NCI-H748 (cell line): ENCODE measurements around the gene PRXL2A.
"Not testable (repeated sequence)": the region's sequence is repeated elsewhere in the genome, so short reads cannot be mapped to it uniquely, and the experiment has no call there.

Experiments
- DNase-seq: peaks from one replicate; lab custom pipeline; 2025; ENCODE audit not compliant: unreplicated experiment; lab: John Stamatoyannopoulos, UW

Gene PRXL2A

DNA sequence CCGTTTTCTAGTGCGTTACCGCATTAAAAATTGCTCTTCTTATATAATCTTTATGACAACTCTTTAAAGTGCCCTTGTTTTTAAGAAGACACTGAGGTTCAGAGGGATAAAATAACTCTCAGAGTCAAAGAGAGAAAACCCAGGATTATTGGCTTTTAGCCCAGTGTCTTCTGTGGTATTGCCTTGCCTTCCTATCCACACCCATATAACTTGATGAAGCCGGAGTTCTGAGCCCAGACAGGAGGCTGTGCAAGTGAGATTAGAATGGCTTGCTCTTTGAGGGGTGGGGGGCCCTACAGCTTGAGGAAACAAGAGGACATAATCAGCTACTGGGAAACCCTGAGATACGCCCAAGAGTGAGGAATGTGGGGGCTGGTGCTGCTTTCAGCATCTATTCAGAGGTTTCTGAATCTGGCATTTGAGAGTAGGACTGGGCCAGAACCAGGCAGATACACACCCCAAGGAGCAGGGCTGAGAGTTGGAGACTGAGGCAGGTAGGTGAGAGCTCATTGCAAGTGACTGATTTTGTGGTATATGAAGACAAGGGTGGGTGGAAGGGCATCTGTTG lies 2.3 kb downstream of the PRXL2A start:
- no peak for DNase-seq

DNA sequence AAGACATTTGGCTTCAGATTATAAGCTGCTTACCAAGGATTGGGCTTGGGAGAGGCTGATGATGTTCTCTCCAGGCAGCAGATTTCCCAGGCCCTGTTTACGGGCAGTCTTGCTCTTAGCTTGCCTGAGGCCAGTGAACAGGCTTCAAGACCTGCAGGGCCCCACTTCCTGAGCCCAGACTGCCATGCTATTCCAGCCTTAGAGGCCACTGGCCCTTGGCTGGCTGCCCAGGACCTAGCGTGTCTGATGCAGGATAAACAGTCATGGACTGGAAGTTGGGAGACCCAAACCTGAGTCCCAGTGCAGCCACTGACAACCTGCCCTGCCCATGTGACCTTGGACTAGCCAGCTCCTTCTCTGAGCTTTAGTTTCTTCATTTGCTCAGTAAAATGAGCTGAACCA lies 2.9 kb downstream of the PRXL2A start:
- peak; percentile 26 for DNase-seq

DNA sequence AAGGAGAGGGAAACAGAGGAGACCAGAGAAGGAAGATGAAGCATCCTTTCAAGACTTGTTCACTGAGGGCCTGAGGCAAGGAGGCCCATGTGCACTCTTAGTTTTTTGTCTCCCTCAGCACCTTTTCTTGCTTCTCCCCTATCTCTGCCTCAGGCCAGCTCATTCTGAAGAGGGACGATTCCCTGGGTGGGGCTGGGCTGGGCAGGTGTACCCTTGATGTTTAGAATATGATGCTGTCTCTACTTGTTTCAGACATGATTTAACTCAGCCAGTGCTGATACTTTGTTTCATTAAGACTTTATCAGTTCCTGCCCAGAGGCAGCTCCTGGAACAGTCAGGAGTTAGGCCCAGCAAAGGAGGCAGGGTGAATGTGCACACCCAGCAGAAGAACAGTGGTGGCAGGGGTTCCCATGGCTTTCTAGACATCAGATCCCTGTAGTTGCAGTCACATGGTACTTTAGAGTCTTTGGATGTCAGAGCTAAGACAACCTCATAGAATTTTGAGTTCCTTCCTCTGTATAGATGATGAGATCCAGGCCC lies 3.4 kb downstream of the PRXL2A start:
- no peak for DNase-seq

DNA sequence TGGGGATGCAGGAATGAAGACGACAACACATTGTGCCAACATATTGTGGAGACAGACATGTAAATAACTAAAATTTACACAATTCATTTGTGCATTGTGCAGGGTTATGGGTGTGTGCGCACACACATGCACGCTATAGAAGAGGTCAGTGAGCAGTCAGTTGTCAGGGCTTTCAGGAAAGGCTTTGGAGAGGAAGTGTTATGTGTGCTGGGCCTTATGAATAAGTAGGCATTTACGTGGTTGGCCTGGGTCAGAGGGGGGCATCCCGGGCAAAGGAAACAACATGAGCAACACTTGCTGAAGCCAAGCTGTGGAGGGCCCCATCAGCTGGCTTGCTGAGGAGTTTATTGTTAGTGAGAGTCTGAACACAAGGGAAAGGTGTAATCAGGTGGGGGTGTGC lies 4.1 kb downstream of the PRXL2A start:
- no peak for DNase-seq

DNA sequence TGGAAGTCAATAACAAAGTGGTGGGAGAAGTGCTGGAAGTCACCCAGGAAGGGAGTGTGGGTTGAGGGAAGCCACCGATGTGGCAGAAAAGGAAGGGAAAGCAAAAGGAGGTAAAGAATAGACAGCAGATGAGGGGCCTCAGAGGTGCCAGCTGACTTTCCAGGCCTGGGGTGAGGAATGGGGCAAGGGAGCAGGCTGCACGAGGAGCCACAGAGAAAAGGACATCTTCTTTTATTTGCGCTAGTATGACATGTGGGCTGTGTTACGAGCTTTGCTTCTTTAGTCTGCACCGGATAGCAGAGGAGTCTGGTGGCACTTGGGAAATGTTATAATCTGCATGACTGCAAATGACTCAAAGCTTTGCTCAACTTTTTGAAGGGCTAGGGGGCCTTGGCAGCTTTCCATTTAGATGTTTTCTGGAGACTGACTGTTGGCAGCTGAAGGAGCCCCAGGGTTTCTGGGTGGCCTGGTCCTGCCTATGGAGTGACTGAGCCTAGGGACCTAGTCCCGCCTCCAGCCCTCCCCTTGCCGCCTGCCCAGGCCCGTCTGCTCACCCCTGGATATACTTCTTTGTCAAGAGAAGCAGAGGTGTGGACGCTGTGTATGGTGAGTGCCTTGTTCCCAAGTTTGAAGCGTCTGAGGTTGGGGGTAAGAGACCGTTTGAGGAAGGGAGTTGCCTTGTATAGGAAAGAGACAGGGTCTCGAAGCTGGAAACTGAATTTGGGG lies 5.1 kb downstream of the PRXL2A start:
- DNase-seq = peak; percentile 18

DNA sequence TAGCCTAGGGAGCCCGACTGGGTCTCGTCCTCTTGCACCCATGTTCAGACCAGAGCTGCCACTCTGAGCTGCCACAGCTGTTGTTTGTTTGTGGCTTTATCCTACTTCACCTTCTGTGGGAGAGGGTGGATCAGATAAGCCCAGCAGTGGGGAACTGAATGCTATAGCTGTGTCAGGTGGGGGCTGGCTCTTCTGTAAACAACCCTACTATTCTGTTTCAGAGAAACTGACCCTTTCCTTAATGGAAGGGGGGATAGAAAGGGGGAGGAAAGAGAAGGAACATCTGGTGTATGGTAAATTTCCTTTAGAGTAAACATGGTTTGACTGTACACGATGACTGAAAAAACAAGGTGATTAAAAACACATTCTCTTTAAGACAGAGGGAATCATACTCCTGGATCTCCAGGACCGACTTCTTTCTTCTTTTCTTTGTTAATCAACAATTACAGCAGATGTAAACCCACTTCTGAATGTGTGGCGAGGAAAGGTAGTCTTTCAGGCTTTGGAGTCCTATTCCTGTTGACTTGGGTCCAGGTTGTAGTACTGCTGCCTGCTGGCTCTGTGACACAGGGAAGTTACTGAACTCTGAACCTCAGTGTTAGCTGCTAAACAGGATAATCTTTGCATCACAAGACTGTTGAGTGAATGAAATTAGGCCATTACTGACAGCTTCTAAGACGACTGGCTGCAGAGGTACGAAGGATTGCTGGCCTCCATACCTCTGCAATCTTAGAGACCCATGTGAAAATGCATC lies 6.0 kb downstream of the PRXL2A start:
- DNase-seq = peak; percentile 76

DNA sequence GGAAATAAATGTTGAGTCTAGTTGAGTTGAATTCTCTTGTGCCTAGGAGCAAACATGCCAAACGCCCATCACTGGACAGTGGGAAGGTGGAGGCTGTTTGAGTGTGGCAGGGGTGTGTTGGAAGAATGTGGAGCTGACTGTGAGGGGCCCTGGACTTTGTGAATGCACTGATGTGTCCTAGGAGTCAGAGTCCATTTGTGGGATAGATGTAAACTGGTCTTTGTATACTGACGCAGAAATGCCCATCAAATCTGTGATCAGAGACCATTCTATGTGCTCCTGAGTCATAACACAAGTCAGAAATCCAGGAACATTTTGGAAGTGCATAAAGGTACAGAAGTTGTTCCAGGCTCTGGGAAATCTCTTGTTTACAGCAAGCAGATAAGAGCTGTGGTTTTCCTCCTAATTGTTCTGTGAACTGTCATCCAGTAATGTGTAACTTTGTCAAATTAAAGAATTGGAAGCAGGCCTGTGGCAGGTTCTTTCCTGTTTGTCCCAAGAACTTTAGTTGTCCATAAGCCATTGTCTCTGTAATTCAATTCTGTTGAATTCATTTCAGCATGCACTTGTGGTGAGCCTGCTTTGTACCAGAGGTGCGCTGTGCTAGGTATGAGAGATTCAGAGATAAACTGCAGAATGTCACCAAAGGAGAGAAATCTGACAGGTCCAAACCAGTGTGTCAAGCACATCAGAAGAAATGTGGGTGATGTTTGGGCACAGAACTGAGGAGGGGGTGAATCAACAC lies 7.6 kb downstream of the PRXL2A start:
- no peak for DNase-seq

DNA sequence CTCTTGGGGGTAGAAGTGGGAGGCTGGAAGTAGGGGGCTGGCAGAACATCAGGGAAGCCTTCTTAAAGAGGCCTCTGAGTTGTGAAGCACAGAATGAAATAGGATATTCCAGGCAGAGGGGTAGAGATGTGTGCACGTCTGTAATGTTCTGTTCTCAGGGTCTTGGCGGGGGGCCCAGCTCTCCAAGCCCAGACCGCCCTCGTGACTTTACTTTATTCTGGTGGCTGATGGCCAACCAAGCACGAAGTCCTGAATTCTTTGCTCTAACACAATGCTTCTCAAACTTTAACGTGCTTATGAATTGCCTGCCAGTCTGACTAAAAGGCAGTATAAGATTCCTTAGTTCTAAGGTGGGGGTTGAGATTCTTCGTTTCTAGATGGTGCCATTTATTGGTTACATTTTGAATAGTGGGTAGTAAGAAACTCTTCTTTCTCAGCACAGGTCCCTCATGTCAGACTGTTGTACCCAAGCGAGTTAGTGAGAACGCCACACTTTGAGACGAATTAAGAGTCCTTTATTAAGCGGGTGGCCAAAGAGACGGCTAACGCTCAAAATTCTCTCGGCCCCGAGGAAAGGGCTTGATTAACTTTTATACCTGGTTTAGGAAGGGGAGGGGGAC lies 8.2 kb downstream of the PRXL2A start:
- no peak for DNase-seq

DNA sequence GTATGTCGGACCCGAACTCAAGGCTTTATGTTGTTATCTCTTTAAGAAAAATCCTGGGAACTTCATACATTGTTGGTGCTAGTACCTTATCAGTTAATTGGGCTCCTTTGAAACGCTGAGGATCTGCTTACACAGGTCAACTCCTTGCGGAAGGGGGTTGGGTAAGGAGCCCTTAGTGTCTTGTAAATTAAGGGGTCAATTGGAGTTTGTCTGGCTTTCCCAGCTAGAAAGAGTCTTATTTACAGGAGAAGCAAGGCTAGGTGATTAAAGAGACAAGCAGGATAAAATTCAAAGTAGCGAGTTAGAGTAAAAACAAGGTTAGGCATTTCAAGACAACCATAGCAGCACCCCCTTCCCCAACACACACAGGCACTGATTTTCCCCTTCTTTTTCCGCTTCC lies 8.9 kb downstream of the PRXL2A start:
- not testable (repeated sequence) for DNase-seq

DNA sequence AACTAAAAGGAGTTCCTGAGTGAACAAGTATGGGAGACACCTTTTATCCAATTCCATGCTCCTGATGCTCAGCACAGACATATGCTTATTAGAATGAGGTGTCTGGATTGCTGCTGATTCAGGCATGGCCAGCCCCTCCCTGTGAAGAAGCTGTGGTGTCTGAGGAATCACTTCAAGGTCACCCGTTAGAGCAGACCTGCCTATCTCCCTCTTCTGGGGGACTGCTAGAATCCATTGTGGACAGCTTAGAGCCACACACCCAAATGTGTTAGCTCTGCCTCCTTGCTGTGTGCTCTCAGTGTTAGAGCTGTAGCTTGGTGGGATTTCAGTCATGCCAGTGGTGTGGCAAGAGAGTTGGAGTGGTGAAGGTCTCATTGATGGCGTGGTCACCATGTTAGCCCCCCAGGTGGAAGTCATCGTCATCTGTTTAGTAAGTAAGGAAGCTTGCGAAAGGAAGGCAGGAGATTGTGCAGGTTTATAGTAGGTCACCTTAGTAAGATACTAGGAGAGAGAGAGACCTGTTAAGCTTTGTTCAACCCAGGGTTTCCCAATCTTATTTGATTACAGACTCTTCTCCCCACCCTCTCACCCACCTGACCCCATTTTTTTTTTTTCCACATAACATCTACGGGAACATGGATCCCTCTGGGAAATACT lies 12.8 kb downstream of the PRXL2A start:
- no peak for DNase-seq

DNA sequence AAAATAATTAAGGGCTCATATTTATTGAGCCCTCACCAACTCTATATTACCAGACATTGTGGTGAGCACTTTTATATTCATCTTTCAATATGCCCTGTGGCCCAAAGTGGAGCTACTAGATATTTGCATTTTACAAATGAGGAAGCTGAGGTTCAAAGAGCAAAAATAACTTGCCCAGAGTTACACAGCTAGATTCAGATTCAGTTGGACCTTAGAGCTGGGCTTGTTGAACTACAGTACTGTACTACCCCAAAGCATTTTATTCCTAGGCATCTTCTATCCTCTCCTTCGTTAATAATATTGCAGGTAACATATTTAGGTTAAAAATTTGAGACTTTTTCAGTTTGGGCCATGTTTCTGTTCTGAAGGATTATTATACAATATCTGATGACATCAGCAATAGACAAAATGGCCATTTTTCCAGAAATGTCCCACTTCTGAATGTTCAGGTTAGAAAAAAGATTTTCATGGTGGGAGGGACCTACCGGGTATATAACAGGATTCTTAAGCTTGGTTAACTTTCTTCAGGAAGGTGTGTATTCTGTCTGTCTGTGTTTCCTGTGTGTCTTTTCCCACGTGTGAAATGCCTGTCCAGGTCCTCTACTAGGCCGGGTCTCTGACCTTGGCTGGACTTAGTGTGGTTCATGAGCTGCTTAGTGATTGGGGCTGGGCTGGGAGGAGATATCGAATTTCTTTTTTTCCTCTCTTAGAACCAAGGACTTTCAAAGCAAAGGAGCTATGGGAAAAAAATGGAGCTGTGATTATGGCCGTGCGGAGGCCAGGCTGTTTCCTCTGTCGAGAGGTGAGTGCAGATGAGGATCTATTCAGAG lies 13.6 kb downstream of the PRXL2A start:
- no peak for DNase-seq

DNA sequence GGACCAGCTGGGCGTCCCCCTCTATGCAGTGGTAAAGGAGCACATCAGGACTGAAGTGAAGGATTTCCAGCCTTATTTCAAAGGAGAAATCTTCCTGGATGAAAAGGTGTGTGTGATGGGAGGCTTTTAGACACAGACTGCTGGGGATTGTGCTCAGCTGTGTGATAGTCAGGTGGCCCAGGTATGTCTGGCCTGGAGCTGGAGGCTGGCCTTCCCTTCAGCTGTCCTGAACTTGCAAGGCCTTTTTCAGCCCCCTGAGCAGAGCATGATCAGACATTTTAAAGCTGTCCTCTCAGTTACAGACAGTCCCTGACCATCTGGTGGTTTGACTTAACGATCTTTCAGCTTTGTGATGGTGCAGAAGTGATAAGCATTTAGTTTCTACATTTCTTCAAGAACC lies 17.6 kb downstream of the PRXL2A start:
- DNase-seq = no peak

DNA sequence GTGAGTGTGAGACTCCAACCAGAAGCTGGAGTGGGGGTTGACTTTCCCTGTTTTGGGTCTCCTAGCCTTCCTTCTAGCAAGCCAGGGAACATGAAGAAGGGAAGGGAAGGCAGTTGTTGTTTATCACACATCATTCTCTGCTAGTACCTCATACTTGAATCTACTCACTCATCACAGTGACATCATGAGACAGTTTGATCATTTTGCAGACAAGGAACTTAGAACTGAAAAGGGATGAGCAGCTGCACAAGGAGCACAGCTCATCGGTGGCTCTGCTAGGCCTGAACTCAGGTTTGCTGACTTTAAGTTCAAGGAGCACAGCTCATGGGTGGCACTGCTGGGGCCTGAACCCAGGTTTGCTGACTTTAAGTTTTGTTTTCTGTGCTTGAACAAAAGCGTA lies 19.2 kb downstream of the PRXL2A start:
- DNase-seq = no peak

DNA sequence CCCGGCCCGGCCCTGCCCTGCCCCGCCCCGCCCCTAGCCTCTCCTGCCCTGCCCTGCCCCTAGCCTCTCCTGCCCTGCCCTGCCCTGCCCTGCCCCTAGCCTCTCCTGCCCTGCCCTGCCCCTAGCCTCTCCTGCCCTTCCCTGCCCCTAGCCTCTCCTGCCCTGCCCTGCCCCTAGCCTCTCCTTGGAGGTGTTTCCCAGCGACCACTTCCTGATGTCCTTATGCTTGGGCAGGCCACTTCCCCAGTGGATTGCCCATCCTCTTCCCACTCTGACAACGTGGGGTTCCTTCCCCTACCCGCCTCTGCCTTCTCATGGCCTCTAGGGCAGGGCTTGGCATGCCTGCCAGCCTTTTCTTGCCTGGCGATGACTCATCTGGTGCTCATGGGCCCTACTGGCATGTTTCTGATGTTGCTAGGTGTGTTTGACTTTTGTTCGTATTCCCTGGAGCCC lies 21.2 kb downstream of the PRXL2A start:
- DNase-seq = no peak

DNA sequence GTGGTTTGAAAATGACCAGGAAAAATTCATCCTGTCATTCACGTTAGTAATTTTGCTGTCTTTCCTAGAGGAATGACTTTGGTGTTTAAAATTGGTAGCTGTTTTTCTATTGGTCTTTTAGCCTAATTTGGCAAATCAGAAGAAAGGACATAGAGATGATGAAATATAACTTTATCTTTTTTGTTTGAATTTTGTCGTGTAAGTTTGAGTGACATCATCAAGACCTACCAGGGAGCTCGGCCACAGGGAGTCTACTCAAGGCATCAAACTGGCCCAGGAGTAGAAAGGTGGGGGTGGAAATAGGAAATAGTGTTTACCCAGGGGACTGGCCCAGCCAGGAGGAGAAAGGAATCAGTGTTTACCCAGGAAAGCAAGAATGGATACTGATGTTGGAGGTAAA lies 24.8 kb downstream of the PRXL2A start:
- no peak for DNase-seq

DNA sequence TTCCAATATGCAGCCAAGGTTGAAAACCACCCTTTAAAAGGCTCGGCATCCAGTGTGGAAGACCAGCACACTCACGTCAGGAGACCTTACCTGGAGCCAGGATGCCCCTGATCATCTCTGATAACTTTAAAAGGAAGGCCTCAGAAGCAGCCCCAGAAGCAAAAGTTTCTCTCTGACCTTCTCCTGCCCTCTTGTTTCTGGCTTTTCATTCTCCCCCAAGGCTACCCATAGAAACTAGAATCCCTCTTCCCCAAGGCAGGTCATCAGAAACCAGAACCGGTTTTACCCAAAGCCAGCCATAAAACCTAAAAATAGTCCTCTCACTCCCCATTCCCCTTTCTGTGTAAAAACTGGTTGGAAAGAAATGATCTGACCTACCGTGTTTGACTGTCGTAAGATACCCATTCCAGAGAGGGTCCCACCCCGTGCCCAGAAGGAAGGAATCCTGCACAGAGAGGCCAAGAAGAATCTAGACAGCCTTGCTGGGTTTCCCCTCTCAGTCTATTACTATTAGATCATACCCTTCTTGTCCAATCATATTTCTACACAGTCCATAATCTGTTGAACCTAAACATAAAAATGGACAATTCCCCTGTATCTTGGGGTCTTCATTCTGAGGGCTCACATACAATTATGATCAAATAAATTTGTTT lies 28.2 kb downstream of the PRXL2A start:
- no peak for DNase-seq

DNA sequence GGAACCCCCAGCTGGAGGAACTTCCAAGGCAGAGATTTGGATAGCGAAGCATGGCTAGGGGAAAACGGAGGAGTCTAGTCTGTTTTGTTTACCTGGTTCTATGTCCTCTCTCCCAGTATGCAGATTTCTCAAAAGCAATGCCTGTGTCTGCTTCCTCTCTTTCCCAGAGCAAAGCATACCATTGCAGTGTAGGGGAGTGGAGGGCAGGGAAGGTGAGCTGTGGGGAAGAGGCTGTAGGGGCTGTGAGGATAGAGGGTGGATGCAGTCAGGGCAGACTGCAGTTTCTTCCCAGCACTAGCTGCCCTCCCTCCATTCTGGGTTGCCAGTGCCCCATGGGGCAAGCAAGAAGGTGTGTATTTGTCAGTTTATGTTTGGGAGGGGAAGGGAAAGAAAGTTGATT lies 28.9 kb downstream of the PRXL2A start:
- DNase-seq = no peak

DNA sequence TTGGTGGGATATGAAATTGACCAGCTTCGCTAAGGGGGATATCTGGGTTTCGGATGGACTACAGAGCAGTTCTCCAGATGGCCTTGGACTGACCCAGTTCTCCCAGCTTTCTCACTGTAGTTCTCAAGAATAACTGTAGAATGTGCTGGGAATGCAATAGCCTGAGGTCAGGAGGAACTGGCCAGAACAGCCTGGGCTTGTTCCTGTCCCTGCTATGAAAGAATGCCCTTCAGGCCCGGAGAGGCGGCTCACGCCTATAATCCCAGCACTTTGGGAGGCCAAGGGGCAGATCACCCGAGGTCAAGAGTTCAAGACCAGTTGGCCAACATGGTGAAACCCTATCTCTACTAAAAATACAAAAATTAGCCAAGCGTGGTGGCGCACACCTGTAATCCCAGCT lies 33.5 kb downstream of the PRXL2A start:
- no peak for DNase-seq

DNA sequence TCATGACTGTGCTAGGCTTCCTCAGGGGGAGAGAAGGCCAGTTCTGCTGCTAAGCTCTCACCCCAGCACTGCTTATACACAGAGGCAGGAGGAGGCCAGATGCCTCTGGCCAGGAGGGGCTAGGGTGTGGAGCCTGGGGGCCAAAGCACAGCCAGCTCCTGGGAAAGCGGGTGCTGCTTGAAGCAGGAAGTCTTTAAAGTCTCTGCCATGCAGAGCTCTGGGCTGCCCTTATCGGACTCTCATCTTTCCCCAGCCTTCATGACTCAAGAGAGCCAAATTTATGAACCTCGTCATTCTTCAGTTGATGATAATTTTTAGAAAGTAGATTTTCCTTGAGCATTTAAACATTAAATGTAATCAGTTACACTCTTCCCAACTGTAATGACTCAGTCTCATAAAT lies 34.5 kb downstream of the PRXL2A start:
- DNase-seq = no peak
